CD14-positive monocyte (primary cell): Measurements from ENCODE around the gene OR11G2. TPM values are rescaled to one million over a fixed set of nuclear protein-coding genes. Genes with fewer than 3 reads are reported as not detected.

Experiments
- DNase-seq, 3 donors: peaks; one replicate each; pipeline ENCODE4 v3.0.0-alpha.2; 2011 to 2022
- H2AFZ ChIP-seq: 2 replicates; pipeline ENCODE4 v1.6.0; 2012; ENCODE audit warnings: mild to moderate bottlenecking, low read depth, low read length, inconsistent platforms; ENCODE audit not compliant: insufficient read depth, poor library complexity, severe bottlenecking
- H3K27ac ChIP-seq, 2 donors: 1 replicate in 1 of 2; 2 replicates in 1 of 2; pipeline ENCODE4 v1.5.1; 2012 to 2013; ENCODE audit warnings: low read length in 2 of 2, control low read depth in 1 of 2, inconsistent platforms in 1 of 2, low read depth in 1 of 2, mild to moderate bottlenecking in 1 of 2
- H3K27me3 ChIP-seq, 2 donors: one replicate each; pipeline versions ENCODE4 v1.6.0 to v1.6.1; 2011 to 2013; ENCODE audit warnings: low read length in 2 of 2; ENCODE audit not compliant: control insufficient read depth in 2 of 2, insufficient read depth in 2 of 2
- H3K36me3 ChIP-seq, 2 donors: replicated peaks in 1 of 2; 1 replicate in 1 of 2; 2 replicates in 1 of 2; pipeline versions ENCODE4 v1.5.1 to v1.6.1; 2012 to 2013; ENCODE audit warnings: low read length in 2 of 2, control low read depth in 1 of 2, inconsistent platforms in 1 of 2, mild to moderate bottlenecking in 1 of 2; ENCODE audit not compliant: insufficient read depth in 2 of 2, control insufficient read depth in 1 of 2
- H3K4me1 ChIP-seq, 2 donors: 1 replicate in 1 of 2; 2 replicates in 1 of 2; pipeline versions ENCODE4 v1.5.1 to v1.6.1; 2012 to 2013; ENCODE audit warnings: low read length in 2 of 2, control low read depth in 1 of 2, inconsistent platforms in 1 of 2, mild to moderate bottlenecking in 1 of 2, moderate library complexity in 1 of 2; ENCODE audit not compliant: insufficient read depth in 2 of 2, control insufficient read depth in 1 of 2
- H3K4me2 ChIP-seq: replicated peaks from 2 replicates; pipeline ENCODE3; 2012; ENCODE audit warnings: low read length, moderate library complexity, mild to moderate bottlenecking; ENCODE audit not compliant: poor library complexity, severe bottlenecking; ENCODE audit errors: extremely low read depth
- H3K4me3 ChIP-seq, 3 experiments: fragments of 200-600 bp in 1 of 3; sonication (generic) in 1 of 3; replicated peaks in 1 of 3; 1 replicate in 2 of 3; 2 replicates in 1 of 3; pipeline ENCODE4 v1.5.1; 2011 to 2013; ENCODE audit warnings: low read length in 3 of 3, mild to moderate bottlenecking in 3 of 3, control low read depth in 2 of 3, low read depth in 2 of 3, inconsistent platforms in 1 of 3, moderate library complexity in 1 of 3
- H3K79me2 ChIP-seq: 2 replicates; pipeline ENCODE4 v1.6.0; 2012; ENCODE audit warnings: mild to moderate bottlenecking, control low read depth, inconsistent platforms, low read length, moderate library complexity; ENCODE audit not compliant: insufficient read depth
- H3K9ac ChIP-seq: 2 replicates; pipeline ENCODE4 v1.6.0; 2017; ENCODE audit warnings: low read length, mild to moderate bottlenecking; ENCODE audit not compliant: insufficient read depth, poor library complexity, severe bottlenecking
- H3K9me3 ChIP-seq, 2 donors: replicated peaks in 1 of 2; 1 replicate in 1 of 2; 2 replicates in 1 of 2; pipeline versions ENCODE4 v1.5.1 to v1.6.1; 2012 to 2013; ENCODE audit warnings: low read length in 2 of 2, control low read depth in 1 of 2; ENCODE audit not compliant: control insufficient read depth in 1 of 2, insufficient read depth in 1 of 2
- H4K20me1 ChIP-seq: 2 replicates; pipeline ENCODE4 v1.6.0; 2012; ENCODE audit warnings: mild to moderate bottlenecking, low read length, control low read depth, moderate library complexity; ENCODE audit not compliant: insufficient read depth
- H3K27ac Mint-ChIP-seq, 7 donors: one replicate each; pipeline ENCODE4 v1.8.0; 2020; ENCODE audit warnings: mild to moderate bottlenecking in 7 of 7, mixed read lengths in 7 of 7, moderate library complexity in 6 of 7, inconsistent platforms in 2 of 7
- H3K27me3 Mint-ChIP-seq, 3 donors: one replicate each; pipeline ENCODE4 v1.8.0; 2021 to 2022; ENCODE audit warnings: low read depth in 3 of 3, mild to moderate bottlenecking in 3 of 3, mixed read lengths in 3 of 3, moderate library complexity in 3 of 3, inconsistent platforms in 1 of 3
- H3K36me3 Mint-ChIP-seq, 2 donors: one replicate each; pipeline ENCODE4 v1.8.0; 2020; ENCODE audit warnings: mixed read lengths in 2 of 2, inconsistent platforms in 1 of 2, mild to moderate bottlenecking in 1 of 2
- H3K4me1 Mint-ChIP-seq: one replicate; pipeline ENCODE4 v1.8.0; 2020; ENCODE audit warnings: mild to moderate bottlenecking, mixed read lengths
- H3K4me3 Mint-ChIP-seq, 2 donors: one replicate each; pipeline ENCODE4 v1.8.0; 2020; ENCODE audit warnings: mild to moderate bottlenecking in 2 of 2, mixed read lengths in 2 of 2, moderate library complexity in 1 of 2
- H3K9me3 Mint-ChIP-seq, 7 donors: one replicate each; pipeline ENCODE4 v1.8.0; 2020 to 2022; ENCODE audit warnings: mixed read lengths in 7 of 7, mild to moderate bottlenecking in 6 of 7, moderate library complexity in 6 of 7, inconsistent platforms in 2 of 7
- CTCF ChIP-seq: fragments of 200-600 bp; IDR thresholded peaks from one replicate; pipeline ENCODE4 v1.8.0; 2022; ENCODE audit warnings: antibody characterized with exemption, mild to moderate bottlenecking
- WGBS: methylation state at CpG from one replicate; pipeline ENCODE4 v1.1.5; 2013; ENCODE audit warnings: missing lambda C conversion rate; ENCODE audit not compliant: insufficient coverage; 5-methylcytosine and 5-hydroxymethylcytosine counted together
- intact Hi-C, 2 donors: fragments of 100-400 bp; cut with micrococcal nuclease; formaldehyde crosslinking; loops; one replicate each; pipeline versions ENCODE4 v1.15.0 to v1.15.1; 2023
- polyA plus RNA-seq, 3 donors: library from polyadenylated mRNA; depleted of rRNA in 1 of 3; unstranded in 2 of 3; stranded (reverse) in 1 of 3; fragments of 300-500 nt in 2 of 3; fragments of >200 nt in 1 of 3; fragmentation: Illumina TruSeq in 2 of 3; gene quantifications; 1 replicate in 2 of 3; 2 replicates in 1 of 3; pipeline ENCODE4 v1.2.3, GENCODE V29; 2012 to 2021

Gene OR11G2
- polyA plus RNA-seq, 3 donors: not detected

- Mint-ChIP-seq H3K4me1 (peaks cover 3% of the 10 kb centered on the region), H3K4me3 (no peak overlapping the region), H3K27ac (no peak overlapping the region), H3K9me3 (peaks cover 0 to 7% (median 0%) of the 10 kb centered on the region in 7 donors), H3K36me3 (no peaks in the 10 kb centered on the region), H3K27me3 (peaks cover 4 to 13% (median 7%) of the 10 kb centered on the region in 3 donors)
- no peak for DNase-seq
- Histone ChIP-seq H3K27ac (no peak overlapping the region), H3K4me1 (no peaks in the 10 kb centered on the region), H3K27me3 (no peaks in the 10 kb centered on the region), H2AFZ (no peak overlapping the region), H3K4me2 (no peak overlapping the region), H3K79me2 (no peaks in the 10 kb centered on the region), H3K36me3 (no peaks in the 10 kb centered on the region), H4K20me1 (no peaks in the 10 kb centered on the region), H3K4me3 (no peak overlapping the region), H3K9me3 (no peaks in the 10 kb centered on the region), H3K9ac (no peak overlapping the region)
- no peak for TF ChIP-seq CTCF
- intact Hi-C loops: no loop called here
- 100% methylated on average over 1 of the region's 1 CpG for WGBS
Observed at GRCh38 chr14:20144820-20145219, 45.9 kb upstream of the OR11G2 start.

- intact Hi-C loops: no loop called here
- no peak for DNase-seq
- TF ChIP-seq CTCF: no peak
- Mint-ChIP-seq H3K4me3 (no peak overlapping the region), H3K36me3 (no peaks in the 10 kb centered on the region), H3K9me3 (peaks cover 9 to 29% (median 22%) of the 10 kb centered on the region in 7 donors), H3K4me1 (no peaks in the 10 kb centered on the region), H3K27ac (no peak overlapping the region), H3K27me3 (peaks cover 2 to 4% (median 3%) of the 10 kb centered on the region in 3 donors)
- Histone ChIP-seq H3K4me1 (no peaks in the 10 kb centered on the region), H3K79me2 (no peaks in the 10 kb centered on the region), H3K4me2 (no peak overlapping the region), H3K27me3 (no peaks in the 10 kb centered on the region), H3K9me3 (peaks cover 7 to 15% of the 10 kb centered on the region in 2 donors), H4K20me1 (no peaks in the 10 kb centered on the region), H3K4me3 (no peak overlapping the region), H3K36me3 (no peaks in the 10 kb centered on the region), H3K27ac (no peak overlapping the region), H3K9ac (no peak overlapping the region), H2AFZ (no peak overlapping the region)
Observed at GRCh38 chr14:20164462-20164861, 26.2 kb upstream of the OR11G2 start.
